Stimulated activated CD4-positive, alpha-beta T cell treated with anti-CD3 and anti-CD28 coated beads, Interleukin-1b, Interleukin-23, amount 100 ng/mL, for 4 hours (primary cell): Measurements from ENCODE around the gene MAP3K2.
"Not testable (repeated sequence)": the region's sequence is repeated elsewhere in the genome, so short reads cannot be mapped to it uniquely, and the experiment has no call there.

Source experiments
- DNase-seq, 2 donors: peaks; one replicate each; pipeline ENCODE4 v3.0.0-alpha.2; 2020; ENCODE audit warnings: low read depth in 2 of 2

MAP3K2 gene

DNA sequence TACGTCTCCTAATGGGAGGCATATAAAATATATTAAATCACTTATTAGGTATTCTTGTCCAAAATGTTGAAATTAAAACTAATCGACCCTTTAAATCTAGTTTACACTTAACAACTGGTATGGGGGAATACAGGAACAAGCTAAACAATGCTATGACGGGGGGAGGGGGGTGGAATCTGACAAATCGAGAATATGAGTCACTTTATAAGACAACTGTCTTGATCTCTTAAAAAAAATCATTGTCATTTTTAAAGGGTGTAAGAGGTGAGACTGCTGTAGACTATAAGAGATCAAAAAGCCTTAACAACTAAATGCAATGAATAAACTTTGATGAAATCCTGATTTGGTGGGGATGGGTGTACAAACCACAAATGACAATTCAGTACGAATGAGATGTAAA lies 6.0 kb downstream of the MAP3K2 start:
- DNase-seq: no peak

DNA sequence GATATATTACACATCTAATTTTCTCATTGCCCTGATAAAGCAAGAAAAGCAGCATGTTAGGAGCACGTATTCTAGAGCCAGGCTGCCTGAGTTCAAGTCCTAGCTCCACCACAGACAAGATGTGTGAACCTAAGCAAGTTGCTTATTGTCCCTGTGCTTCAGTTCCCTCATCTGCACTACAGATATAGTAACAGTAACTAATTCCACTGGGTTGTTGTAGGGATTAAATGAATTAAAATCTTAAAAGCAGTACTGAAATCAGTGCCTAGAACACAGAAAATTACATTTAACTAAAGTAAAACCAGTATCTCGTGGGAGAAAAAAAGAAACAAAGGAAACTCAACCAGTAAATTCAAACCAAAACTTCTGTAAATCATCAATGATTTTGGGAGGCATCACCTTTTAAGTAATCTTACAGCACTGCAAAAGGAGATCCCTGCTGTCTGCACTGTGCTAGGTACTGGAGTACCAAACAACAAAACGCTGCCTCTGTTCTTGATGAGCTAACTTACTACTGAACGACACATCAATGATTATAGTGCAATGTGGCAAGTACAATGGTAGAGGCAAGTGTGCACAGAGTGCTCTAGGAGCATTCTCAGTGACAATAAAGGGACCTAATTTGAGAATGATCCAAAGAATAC lies 7.9 kb downstream of the MAP3K2 start:
- DNase-seq: no peak

DNA sequence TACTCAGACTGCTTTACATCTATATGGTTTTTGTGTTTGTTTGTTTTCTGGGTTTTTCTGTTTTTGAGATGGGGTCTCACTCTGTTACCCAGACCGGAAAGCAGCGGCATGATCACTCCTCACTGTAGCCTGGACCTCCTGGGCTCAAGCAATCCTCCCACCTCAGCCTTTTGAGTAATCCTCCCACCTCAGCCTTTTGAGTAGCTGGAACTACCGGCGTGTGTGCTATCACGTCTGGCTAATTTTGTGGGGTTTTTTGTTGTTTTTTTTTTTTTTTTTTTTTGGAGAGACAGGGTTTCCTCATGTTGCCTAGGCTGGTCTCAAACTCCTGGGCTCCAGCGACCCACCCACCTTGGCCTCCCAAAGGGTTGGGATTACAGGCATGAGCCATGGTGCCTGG lies 9.1 kb downstream of the MAP3K2 start:
- DNase-seq: no peak

DNA sequence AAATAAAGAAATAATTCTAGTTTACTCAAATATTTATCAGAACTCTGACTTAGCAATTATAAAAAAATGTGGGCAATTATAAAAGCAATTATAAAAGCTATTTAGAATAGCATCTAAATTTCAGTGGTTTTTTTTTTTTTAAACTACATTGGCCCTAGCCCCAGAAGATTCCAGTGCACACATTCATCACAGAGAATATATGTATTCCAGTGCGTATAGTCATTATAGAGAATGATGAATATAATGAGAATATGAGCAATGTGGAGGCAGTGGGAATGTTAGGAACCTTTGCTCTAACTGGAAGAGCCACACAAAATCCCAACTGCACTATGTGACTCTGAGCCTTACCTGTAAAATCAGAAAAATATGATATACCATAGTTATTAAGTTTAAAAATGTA lies 10.5 kb downstream of the MAP3K2 start:
- DNase-seq: no peak

DNA sequence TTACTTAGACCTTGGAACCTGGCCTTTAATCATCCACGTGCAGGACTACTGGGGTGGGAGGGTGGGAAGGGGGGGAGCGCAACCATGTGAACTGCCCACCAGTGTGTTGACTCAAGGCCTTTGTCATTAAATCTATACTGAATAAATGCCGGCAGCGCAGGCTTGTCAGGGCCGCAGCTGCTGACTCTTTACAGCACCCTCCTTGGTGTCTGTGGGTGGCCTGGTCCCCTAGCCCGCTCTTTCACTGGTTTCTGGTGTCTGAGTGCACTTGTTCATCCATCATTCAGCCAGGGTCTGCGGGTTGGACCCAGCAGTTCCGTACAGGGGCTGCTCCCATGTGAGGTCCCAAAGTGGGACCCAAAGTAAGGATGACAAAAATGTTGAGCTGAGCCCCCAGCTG lies 11.5 kb downstream of the MAP3K2 start:
- no peak for DNase-seq

DNA sequence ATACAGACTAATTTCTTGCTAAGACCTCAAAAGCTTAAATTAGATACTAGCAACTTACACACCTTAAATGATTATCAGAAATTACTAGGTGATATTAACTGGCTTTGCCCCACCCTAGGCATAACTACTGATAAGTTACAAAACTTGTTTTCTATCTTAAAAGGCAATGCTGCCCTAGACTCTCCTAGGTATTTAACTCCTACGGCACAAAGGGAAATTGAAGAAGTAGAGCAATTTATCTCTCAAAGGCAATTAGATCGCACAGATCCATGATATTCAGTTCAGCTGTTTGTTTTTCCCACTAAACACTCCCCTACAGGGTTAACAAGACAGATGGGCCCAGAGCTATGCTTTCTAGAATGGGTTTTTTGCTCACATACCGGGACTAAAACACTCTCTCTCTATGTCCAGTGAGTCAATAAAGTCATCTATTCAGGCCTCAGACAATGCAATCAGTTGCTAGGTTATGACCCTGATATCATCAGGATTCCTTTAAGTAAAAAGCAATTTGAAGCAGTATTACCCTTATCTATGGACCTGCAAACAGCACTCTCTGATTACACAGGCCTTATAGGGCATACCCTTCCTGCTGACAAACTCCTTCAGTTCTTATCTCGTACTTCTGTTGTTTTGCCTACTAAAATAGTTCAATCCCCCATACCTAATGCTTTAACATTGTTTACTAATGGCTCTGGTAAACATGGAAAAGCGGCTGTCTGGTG lies 14.3 kb downstream of the MAP3K2 start:
- no peak for DNase-seq

DNA sequence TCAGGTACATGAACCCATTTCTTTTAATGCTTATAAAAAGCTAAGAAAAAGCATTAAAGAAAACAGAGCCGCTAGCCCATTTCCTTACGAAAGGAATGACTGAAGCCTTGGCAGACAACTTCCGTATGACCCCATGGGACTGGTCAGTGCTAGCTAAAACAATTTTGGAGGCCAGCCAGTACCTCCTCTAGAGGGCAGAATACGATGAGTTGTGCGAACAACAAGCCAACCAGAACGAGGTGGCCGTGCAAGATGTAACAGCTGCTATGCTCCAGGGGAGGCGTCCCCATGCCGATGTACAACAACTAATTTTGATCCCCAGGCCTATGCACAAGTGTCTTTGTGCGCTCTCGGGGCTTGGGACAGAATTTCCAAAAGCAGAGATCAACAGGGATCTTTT lies 16.7 kb downstream of the MAP3K2 start:
- no peak for DNase-seq

DNA sequence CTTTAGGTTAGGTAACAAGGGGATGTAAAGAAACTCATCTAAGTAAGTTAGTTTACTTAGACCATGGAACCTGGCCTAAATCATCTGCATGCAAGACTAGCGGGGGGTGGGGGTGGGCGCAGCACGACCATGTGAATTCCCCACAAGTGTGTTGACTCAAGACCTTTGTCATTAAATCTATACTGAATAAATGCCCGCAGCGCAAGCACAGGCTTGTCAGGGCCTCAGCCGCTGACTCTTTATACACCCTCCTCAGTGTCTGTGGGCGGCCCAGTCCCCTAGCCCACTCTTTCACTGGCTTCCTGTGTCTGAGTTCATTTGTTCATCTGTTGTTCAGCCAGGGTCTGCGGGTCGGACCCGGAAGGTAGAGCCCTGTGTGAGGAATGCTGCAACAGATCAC lies 17.8 kb downstream of the MAP3K2 start:
- DNase-seq: no peak

DNA sequence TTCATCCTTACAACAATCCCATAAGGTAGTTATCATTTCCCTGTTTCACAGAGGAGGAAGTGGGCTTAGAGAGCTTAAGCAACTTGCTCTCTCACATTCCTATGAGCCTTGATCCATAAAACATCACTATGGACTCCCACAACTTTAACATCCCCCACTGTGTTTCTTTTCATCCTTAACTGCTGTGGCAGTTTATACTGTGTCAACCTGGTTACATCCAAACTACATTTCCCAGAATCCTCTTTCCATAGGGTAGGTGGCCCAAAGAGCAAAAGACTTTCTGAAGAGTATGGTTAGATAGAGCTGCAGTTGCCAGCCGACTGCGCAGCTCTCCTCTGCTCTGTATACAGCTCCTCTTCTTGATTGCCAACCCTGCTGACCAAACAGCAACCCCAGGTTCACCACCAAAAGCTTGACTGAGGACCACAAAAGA lies 22.5 kb downstream of the MAP3K2 start:
- DNase-seq: no peak

DNA sequence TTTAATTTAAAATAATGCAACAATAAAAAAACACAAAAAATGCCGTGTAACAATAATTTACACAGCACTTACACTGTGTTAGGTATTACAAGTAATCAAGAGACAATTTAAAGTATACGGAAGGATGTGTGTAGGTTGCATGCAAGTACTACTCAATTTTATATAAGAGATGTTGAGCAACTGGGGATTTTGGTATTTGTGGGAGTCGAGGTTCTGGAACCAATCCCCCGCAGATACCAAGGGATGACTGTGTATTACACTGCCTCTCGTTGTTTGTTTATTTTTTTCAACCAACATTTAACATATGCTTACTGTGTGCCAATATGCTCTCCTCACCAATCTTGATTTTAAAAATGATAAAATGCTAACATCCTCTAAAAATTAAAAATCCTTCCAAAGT lies 24.8 kb downstream of the MAP3K2 start:
- no peak for DNase-seq

DNA sequence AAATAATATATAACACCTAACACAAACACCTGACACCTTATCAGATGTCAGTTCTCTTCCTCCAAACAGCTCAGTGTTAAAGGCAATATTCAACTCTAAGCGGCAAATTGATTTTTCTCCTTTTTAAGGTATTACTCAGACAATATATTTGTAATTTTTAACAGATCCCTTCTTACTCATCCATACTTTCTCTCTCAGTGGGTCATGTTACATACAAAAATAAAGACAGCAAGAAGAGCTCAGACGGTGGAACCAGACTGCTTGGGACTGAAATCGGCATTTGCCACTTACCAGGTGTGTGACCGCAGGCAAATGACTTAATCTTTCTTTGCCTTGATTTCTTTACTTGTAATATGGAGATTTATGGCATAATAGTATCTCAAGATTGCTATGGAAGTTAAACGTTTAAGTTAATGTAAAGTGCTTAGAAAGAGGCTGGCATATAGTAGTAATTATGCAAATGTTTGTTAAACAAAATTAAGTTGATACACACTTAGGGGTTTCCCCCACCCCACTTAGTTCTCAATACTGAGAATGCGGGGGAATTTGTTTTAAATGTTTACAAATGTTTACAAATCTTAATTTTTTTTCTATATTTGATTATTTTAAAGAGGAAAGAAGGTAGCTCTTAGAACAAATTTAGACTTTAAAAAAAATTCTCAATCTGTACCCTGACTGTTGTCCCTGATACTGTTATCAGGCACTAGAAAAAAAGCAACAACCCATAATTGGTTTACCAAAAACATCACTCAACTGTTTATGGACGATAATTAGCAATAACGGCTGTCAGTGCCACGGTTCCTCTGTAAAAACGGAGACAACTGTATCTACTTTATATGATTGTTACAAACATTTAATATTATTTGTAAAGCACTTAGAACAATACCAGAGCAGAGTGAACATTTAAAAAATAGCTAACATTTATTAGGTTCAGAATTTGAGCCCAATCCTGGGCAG lies 25.6 kb downstream of the MAP3K2 start:
- no peak for DNase-seq

DNA sequence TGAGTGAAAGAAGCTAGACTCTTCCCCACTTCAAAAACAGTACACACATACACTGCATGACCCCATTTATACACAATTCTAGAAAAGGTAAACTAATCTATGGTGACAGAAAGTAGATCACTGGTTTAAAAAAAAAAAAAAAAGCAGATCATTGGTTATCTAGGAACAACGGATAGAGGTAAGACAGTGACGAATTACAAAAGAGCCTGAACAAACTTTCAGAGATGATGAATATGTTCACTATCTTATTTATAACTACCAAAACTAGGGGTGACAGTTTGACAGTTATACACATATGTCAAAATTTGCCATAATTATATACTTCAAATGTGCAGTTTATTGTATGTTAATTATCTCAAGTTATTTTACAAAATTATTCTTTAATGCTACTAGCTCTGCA lies 27.5 kb downstream of the MAP3K2 start:
- no peak for DNase-seq

DNA sequence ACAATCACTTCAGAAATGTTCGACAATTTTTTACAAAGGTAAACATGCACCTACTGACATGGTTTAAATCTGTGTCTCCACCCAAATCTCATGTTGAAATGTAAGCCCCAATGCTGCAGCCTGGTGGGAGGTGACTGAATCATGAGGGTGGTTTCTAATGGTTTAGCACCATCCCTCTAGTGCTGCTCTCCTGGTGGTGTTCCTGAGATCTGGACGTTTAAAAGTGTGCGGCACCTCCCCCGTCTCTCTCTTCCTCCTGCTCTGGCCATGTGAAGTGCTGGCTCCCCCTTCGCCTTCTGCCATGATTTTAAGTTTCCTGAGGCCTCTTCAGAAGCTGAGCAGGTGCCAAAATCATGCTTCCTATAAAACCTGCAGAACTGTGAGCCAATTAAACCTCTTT lies 28.3 kb downstream of the MAP3K2 start:
- DNase-seq: no peak

DNA sequence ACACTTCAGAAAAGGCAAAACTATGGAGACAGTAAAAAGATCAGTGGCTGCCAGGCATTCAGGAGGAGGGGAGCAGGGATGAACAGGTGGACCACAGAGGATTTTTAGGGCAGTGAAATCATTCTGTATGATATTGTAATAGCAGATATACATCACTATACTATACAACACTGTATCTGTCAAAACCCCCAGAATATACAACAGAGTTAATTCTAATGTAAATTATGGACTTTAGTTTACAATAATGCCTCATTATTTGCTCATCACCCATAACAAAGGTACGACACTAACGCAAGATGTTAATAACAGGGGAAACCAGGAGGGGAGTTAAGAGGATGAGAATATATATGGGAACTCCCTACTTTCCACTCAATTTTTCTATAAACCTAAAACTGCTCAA lies 28.8 kb downstream of the MAP3K2 start:
- no peak for DNase-seq

DNA sequence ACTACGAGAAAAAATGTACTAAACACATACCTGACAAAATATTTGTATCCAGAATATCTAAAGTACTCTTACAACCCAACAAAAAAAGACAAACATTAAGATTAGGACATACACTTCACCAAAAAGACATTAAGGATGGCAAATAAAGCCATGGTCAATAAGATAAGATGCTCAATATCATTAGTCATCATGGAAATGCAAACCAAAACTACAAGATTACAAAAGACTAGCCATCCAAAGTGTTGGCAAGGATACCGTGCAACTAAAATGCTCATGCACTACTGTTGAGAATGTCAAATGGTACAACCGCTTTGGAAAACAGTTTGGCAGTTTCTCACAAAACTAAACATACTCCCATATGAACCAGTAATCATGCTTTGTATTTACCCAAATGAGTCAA lies 29.7 kb downstream of the MAP3K2 start:
- DNase-seq: no peak

DNA sequence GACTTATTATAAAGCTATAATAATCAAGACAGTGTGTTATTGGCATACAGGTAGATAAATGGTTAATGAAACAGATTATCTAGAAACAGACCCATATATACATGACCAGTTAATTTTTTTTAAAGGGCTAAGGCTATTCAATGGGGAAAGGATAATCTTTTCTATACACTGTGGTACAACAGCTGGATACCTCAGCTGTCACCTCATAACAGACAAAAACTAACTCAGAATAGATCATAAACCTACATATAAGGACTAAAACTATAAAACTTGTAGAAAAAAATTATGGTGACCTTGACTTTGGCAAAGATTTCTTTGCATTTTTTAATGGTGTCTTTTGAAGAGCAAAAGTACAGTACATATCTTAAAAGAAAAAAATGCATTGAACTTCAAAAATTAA lies 30.2 kb downstream of the MAP3K2 start:
- no peak for DNase-seq

DNA sequence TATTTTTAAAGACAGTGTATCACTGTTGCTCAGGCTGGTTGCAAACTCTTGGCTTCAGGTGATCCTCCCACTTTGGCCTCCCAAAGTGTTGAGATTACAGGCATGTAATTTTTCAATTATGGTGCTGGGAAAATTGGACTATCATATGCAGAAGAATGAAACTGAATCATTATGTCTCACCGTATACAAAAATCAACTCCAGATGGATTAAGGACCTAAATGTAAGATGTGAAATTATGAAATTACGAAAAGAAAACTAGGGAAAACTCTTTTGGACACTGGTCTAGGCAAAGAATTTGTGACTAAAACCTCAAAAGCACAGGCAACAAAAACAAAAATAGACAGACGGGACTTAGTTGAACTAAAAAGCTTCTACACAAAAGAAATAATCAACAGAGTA lies 31.2 kb downstream of the MAP3K2 start:
- DNase-seq: no peak

DNA sequence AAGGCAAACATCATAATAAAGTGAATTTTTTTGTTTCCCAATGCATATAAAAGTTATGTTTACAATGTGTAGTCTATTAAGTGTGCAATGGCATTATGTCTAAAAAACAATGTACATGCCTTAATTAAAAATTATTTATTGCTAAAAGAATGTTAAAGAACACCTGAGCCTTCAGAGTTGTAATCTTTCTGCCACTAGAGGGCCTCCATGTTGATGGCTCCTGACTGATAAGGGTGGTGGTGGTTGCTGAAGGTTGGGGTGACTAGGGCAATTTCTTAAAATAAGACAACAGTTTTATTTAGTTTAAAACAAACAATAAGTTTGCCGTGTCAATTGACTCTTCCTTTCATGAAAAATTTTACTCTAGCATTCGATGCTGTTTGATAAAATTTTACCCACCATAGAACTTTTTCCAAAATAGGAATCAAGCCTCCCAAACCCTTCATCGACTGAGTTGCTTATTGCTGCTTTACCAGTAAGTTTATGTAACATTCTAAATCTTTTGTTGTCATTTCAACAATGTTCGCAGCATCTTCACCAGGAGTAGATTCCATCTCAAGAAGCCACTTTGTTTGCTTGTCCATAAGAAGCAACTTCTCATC lies 32.3 kb downstream of the MAP3K2 start:
- DNase-seq: peak in 1 of 2 donors; percentile 37

DNA sequence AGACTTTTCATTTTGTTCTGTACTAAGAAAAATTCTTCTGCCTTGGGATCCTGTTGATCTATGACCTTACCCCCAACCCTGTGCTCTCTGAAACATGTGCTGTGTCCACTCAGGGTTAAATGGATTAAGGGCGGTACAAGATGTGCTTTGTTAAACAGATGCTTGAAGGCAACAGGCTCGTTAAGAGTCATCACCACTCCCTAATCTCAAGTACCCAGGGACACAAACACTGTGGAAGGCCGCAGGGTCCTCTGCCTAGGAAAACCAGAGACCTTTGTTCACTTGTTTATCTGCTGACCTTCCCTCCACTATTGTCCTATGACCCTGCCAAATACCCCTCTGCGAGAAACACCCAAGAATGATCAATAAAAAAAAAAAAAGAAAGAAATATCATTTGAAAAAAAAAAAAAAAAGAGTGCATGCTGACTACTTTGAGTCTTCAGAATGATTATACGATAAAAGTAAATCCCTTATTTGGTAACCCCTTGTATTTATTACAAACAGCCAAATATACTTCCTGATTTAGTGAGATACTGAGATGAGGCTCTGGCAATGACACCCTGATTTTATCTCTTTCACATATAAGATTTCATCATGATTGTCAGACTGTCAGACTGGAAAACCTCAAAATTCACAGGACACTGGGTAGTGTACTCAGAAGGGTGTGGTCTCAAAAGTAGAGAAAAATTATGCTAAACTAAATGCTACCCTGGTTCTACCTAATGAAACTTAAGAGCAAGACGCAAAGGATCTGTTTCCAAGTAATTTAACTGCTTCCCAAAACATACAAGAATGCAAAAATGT lies 33.7 kb downstream of the MAP3K2 start:
- DNase-seq: not testable (repeated sequence)

DNA sequence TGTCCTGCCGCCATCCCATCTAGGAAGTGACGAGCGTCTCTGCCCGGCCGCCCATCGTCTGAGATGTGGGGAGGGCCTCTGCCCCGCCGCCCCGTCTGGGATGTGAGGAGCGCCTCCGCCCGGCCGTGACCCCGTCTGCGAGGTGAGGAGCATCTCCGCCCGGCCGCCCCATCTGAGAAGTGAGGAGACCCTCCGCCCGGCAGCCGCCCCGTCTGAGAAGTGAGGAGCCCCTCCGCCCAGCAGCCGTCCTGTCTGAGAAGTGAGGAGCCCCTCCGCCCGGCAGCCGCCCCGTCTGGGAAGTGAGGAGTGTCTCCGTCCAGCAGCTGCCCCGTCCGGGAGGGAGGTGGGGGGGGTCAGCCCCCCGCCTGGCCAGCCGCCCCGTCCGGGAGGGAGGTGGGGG lies 34.6 kb downstream of the MAP3K2 start:
- not testable (repeated sequence) for DNase-seq

DNA sequence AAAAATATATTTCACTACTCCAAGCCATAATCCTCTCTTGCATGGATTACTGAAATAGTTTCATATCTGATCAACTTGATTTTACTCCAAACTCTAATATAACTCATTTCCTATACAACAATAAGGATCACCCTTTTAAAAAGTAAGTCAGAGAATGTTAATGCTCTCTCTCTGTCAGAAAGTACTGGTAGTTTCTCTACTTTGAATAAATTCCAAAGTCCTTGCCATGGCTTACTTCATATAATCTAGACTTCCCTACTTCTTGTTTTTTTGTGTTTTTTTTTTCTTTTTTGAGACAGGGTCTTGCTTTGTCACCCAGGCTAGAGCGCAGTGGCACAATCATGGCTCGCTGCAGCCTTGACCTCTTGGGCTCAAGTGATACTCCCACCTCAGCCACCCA lies 36.2 kb downstream of the MAP3K2 start:
- DNase-seq: no peak
